22Rv1 (cell line): ENCODE data around the gene OR2T1.
"Not testable (repeated sequence)": the region's sequence is repeated elsewhere in the genome, so short reads cannot be mapped to it uniquely, and the experiment has no call there.

Experiments
- CTCF ChIP-seq: fragments of 450-650 bp; IDR thresholded peaks from 2 replicates; pipeline ENCODE4 v1.5.1; 2017; ENCODE audit warnings: mild to moderate bottlenecking
- ZFX ChIP-seq: fragments of 450-650 bp; IDR thresholded peaks from 2 replicates; pipeline ENCODE4 v1.6.1; 2017; ENCODE audit warnings: antibody characterized with exemption, borderline replicate concordance

- TF ChIP-seq CTCF, ZFX: not testable (repeated sequence)
Observed at GRCh38 chr1:248439283-248439682, 36.4 kb downstream of the OR2T1 start.
